ENCODE measurements around the gene EHD1.

GRCh38 chr11:64915376-64915887 is 37.0 kb upstream of the EHD1 start:
- TF ChIP-seq EZH2 (IDR thresholded peaks at IDR 0.05; ENCODE audit: low read length, missing control alignments), result no peak
- TF ChIP-seq CTCF (conservative IDR thresholded peaks at IDR 0.05 in 1 of 2, IDR thresholded peaks at IDR 0.05 in 1 of 2; ENCODE audit: low read depth in 1 of 2, low read length in 2 of 2), result no peak

All from fibroblast of lung (primary cell).